Limb (tissue), 2 donors: Measurements from ENCODE around the gene TNFSF13B.

ENCODE experiments used
- DNase-seq, 2 donors: peaks; one replicate each; pipeline ENCODE4 v3.0.0-alpha.2; 2016; ENCODE audit errors: extremely low spot score in 2 of 2

The TNFSF13B gene

GRCh38 chr13:108345016-108345415 is 75.5 kb downstream of the TNFSF13B start:
- DNase-seq = no peak

- no peak for DNase-seq
These were observed 76.9 kb downstream of the TNFSF13B start for GRCh38 chr13:108346376-108346775.

- DNase-seq = no peak
These were observed 79.8 kb downstream of the TNFSF13B start for GRCh38 chr13:108349269-108349668.

DNA sequence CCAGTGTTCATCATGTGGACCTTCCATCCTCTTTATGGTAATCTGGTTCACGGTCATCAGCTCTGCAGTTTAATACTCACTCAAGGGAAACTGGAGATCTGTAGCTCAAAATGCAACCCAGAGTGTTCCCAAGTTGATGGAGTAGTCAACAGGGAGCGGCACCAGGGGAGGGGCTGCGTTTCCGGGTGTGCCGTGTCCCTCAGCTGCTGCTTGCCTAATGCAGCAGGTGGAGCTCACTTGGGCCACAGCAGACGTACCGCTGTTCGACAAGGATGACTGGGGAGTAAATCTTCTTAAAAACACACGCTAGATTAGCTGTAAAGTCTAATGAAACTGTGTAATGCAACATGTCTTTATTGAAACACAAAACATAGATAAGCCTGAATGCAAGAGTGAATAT is 81.1 kb downstream of the TNFSF13B start:
- no peak for DNase-seq

DNA sequence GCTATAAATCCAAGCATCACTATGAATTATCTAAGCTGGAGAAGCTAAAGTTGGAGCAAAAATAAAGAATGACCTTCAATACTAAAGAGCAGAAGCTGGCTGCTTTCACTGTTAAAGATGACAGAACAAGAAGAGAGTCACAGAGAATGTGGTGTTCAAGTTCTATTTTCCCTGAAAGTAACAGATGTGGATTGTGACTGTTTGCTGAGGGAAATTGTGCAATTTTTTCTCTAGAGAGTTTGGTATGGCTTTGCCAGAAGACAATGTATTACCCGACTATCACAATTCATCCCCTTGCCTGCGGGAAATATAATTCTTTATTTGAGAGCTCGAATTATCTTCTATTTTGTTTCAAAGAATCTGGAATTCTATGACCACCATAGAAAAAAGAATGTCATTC is 83.1 kb downstream of the TNFSF13B start:
- DNase-seq = peak in 1 of 2 donors; percentile 14

DNA sequence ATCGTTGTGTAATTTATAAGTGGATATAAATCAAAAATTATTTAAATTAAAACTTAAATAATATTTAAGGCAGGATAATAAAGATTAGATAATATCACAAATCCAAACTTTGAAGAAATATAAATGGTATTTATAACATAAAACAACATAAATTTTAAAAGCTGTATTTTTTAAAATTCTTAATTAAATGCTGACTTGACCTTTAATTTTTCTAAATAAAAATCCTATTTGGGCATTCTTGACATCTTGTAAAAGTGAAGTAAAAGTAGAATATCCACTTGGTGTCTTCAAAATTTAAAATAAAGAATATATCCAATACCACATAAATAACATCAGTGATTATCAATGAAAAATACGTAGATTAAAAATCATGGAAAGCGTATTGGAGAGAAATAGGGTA is 87.7 kb downstream of the TNFSF13B start:
- no peak for DNase-seq
